HepG2 (cell line): ENCODE measurements around the gene NELFCD. TPM values are rescaled to one million over a fixed set of nuclear protein-coding genes. Genes with fewer than 3 reads are reported as not detected.
A peak's percentile ranks its signal among the peaks of the same experiment; 100 is the strongest.

Experiments used
- ARNT2 ChIP-seq: sonication (generic); formaldehyde crosslinking; IDR thresholded peaks from 2 replicates; pipeline ENCODE4 v1.8.0; 2022; ENCODE audit warnings: mild to moderate bottlenecking, low read depth, missing genetic modification reagents, moderate library complexity
- ATF7-NPFF ChIP-seq: sonication (generic); formaldehyde crosslinking; IDR thresholded peaks from 2 replicates; pipeline ENCODE4 v1.8.1; 2023; ENCODE audit warnings: mild to moderate bottlenecking, low read depth, missing genetic modification reagents, moderate library complexity
- BCL6 ChIP-seq: IDR thresholded peaks from 2 replicates; pipeline ENCODE4 v1.6.1; 2016; ENCODE audit warnings: missing genetic modification reagents, missing compliant biosample characterization
- BORCS8-MEF2B ChIP-seq: sonication (generic); formaldehyde crosslinking; IDR thresholded peaks from 2 replicates; pipeline ENCODE4 v1.8.0; 2022; ENCODE audit warnings: mild to moderate bottlenecking, missing genetic modification reagents
- ELF1 ChIP-seq: sonication (generic); formaldehyde crosslinking; IDR thresholded peaks from 2 replicates; pipeline ENCODE4 v1.4.0; 2020; ENCODE audit warnings: missing genetic modification reagents
- GATA4 ChIP-seq: sonication (generic); IDR thresholded peaks from 2 replicates; pipeline ENCODE4 v1.6.1; 2016; ENCODE audit warnings: antibody characterized with exemption, low read depth, borderline replicate concordance
- GATAD1 ChIP-seq: IDR thresholded peaks from 2 replicates; pipeline ENCODE4 v1.6.1; 2016; ENCODE audit warnings: missing genetic modification reagents, missing compliant biosample characterization
- MBNL3 ChIP-seq: fragments of 250-450 bp; sonication (Bioruptor Pico); conservative IDR thresholded peaks from 2 replicates; pipeline ENCODE4 v1.8.0; 2022; ENCODE audit warnings: mild to moderate bottlenecking, inconsistent platforms
- NFYC ChIP-seq: IDR thresholded peaks from 2 replicates; pipeline ENCODE4 v1.6.1; 2016; ENCODE audit warnings: missing genetic modification reagents, missing compliant biosample characterization
- NONO ChIP-seq, 2 experiments: fragments of 450-650 bp in 1 of 2; sonication (generic) in 1 of 2; formaldehyde crosslinking in 1 of 2; IDR thresholded peaks in 1 of 2; conservative IDR thresholded peaks in 1 of 2; 2 replicates each; pipeline versions ENCODE4 v1.6.1 to v1.8.0; 2017 to 2022; ENCODE audit warnings: mild to moderate bottlenecking in 1 of 2, missing genetic modification reagents in 1 of 2, moderate library complexity in 1 of 2
- PHF8 ChIP-seq: sonication (generic); formaldehyde crosslinking; IDR thresholded peaks from 2 replicates; pipeline ENCODE4 v1.5.0; 2020; ENCODE audit warnings: missing genetic modification reagents
- PITX1 ChIP-seq: sonication (generic); formaldehyde crosslinking; IDR thresholded peaks from 2 replicates; pipeline ENCODE4 v1.5.1; 2020; ENCODE audit warnings: mild to moderate bottlenecking, missing genetic modification reagents
- RBFOX2 ChIP-seq: fragments of 200-400 bp; formaldehyde crosslinking; IDR thresholded peaks from 2 replicates; pipeline ENCODE4 v1.6.1; 2017; ENCODE audit warnings: low read depth, mild to moderate bottlenecking, low read length
- SP1 ChIP-seq, 2 experiments: fragments of 450-650 bp in 1 of 2; sonication (generic) in 1 of 2; formaldehyde crosslinking in 1 of 2; IDR thresholded peaks; 2 replicates each; pipeline versions ENCODE4 v1.4.0 to v1.6.1; 2016 to 2020; ENCODE audit warnings: missing genetic modification reagents in 1 of 2
- SRSF1 ChIP-seq: fragments of 200-400 bp; formaldehyde crosslinking; optimal IDR thresholded peaks from 2 replicates; pipeline ENCODE3; 2017; ENCODE audit warnings: mild to moderate bottlenecking, low read depth, low read length, moderate library complexity
- TEAD2 ChIP-seq: sonication (generic); formaldehyde crosslinking; IDR thresholded peaks from 2 replicates; pipeline ENCODE4 v1.9.0; 2021; ENCODE audit warnings: missing genetic modification reagents
- ZFP41 ChIP-seq: sonication (generic); formaldehyde crosslinking; IDR thresholded peaks from 2 replicates; pipeline ENCODE4 v1.4.0; 2020; ENCODE audit warnings: mild to moderate bottlenecking, missing genetic modification reagents, borderline replicate concordance
- ZNF224 ChIP-seq: sonication (generic); formaldehyde crosslinking; IDR thresholded peaks from 2 replicates; pipeline ENCODE4 v1.5.0; 2020; ENCODE audit warnings: mild to moderate bottlenecking, missing genetic modification reagents
- ZNF580 ChIP-seq: IDR thresholded peaks from 2 replicates; pipeline ENCODE4 v1.6.1; 2016; ENCODE audit warnings: low read depth, borderline replicate concordance
- polyA plus RNA-seq, 8 experiments: library from polyadenylated mRNA; depleted of rRNA in 3 of 8; stranded (reverse) in 7 of 8; unstranded in 1 of 8; fragments of >200 nt; fragmentation: Illumina TruSeq in 4 of 8; extraction: Trizol in 4 of 8; gene quantifications; 2 replicates each; pipeline versions ENCODE4 v1.2.1 to v1.2.3, GENCODE V29; 2011 to 2016; ENCODE audit warnings: low read depth in 4 of 8, missing spikeins in 1 of 8, mixed read lengths in 1 of 8; ENCODE audit not compliant: insufficient read depth in 1 of 8
- total RNA-seq, 5 experiments: library from RNA; depleted of rRNA; stranded (reverse); fragments of >200 nt; fragmentation: Illumina TruSeq; extraction: Trizol; gene quantifications; 2 replicates each; pipeline ENCODE4 v1.2.3, GENCODE V29; 2016; ENCODE audit warnings: low read depth in 1 of 5
- TF ChIP-seq, protein P1 (sequence below): sonication (generic); formaldehyde crosslinking; IDR thresholded peaks from 2 replicates; pipeline ENCODE4 v1.4.0; 2020; ENCODE audit warnings: missing genetic modification reagents
- TF ChIP-seq, protein P2 (sequence below): sonication (generic); formaldehyde crosslinking; IDR thresholded peaks from 2 replicates; pipeline ENCODE4; 2020; ENCODE audit warnings: missing genetic modification reagents, mild to moderate bottlenecking, borderline replicate concordance

NELFCD gene
- total and polyA plus RNA-seq, 2 of the 13 experiments (the other 11 are each of a cell fraction or from before 2014, with no cell fraction given) = 159 to 203 TPM

DNA sequence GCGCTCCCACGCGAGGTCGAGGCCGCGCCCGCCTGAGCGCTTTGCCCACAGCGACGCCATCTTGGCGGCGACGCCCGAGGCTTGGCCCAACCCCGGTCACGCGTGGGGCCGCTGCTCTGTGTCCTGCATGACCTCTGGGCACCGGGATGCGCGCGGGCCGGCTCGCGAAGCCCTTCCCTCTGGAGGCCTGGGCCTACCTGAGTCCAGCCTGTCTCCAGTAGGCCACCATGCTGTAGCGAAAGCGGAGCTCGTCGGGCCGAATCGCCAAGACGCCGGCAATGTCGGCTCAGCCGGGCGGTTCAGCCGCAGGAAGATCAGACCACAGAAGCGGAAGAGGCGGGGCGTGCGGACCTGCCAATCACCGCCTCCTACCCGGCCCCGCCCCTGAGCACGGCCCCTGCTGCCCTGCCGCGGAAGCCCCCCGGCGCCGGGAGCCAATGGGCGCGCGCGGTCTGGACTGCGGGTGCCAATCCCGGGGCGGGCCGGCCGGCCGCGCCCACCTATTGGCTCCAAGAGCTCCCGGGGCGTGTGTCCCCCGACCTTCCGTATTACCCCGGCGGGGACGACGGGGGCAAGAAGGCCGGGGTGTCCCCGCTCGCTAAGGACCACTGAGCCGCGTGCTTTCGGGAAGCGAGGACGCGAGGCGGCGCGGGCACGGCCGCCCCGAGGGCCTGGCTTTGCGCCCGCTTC, 51.1 kb downstream of the NELFCD start, which contains the start of gene ATP5F1E (continued):
- TF ChIP-seq, protein P1, sequence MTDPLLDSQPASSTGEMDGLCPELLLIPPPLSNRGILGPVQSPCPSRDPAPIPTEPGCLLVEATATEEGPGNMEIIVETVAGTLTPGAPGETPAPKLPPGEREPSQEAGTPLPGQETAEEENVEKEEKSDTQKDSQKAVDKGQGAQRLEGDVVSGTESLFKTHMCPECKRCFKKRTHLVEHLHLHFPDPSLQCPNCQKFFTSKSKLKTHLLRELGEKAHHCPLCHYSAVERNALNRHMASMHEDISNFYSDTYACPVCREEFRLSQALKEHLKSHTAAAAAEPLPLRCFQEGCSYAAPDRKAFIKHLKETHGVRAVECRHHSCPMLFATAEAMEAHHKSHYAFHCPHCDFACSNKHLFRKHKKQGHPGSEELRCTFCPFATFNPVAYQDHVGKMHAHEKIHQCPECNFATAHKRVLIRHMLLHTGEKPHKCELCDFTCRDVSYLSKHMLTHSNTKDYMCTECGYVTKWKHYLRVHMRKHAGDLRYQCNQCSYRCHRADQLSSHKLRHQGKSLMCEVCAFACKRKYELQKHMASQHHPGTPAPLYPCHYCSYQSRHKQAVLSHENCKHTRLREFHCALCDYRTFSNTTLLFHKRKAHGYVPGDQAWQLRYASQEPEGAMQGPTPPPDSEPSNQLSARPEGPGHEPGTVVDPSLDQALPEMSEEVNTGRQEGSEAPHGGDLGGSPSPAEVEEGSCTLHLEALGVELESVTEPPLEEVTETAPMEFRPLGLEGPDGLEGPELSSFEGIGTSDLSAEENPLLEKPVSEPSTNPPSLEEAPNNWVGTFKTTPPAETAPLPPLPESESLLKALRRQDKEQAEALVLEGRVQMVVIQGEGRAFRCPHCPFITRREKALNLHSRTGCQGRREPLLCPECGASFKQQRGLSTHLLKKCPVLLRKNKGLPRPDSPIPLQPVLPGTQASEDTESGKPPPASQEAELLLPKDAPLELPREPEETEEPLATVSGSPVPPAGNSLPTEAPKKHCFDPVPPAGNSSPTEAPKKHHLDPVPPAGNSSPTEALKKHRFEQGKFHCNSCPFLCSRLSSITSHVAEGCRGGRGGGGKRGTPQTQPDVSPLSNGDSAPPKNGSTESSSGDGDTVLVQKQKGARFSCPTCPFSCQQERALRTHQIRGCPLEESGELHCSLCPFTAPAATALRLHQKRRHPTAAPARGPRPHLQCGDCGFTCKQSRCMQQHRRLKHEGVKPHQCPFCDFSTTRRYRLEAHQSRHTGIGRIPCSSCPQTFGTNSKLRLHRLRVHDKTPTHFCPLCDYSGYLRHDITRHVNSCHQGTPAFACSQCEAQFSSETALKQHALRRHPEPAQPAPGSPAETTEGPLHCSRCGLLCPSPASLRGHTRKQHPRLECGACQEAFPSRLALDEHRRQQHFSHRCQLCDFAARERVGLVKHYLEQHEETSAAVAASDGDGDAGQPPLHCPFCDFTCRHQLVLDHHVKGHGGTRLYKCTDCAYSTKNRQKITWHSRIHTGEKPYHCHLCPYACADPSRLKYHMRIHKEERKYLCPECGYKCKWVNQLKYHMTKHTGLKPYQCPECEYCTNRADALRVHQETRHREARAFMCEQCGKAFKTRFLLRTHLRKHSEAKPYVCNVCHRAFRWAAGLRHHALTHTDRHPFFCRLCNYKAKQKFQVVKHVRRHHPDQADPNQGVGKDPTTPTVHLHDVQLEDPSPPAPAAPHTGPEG (CRISPR knock-in tag) = peak; percentile 61; the same call in 1 of the 2 replicates
- TF ChIP-seq NONO (IDR thresholded peaks at IDR 0.05) (no peak), NONO (CRISPR knock-in tag; conservative IDR thresholded peaks at IDR 0.05) (peak; percentile 95), BORCS8-MEF2B (CRISPR knock-in tag) (peak; percentile 92), MBNL3 (CRISPR knock-in tag) (no peak), GATA4 (peak; percentile 72; the same call in 1 of the 2 replicates), BCL6 (CRISPR knock-in tag) (peak; percentile 47), PITX1 (CRISPR knock-in tag) (peak; percentile 67; the same call in 1 of the 2 replicates), ZNF580 (CRISPR knock-in tag) (peak; percentile 89), PHF8 (peak; percentile 99), TEAD2 (CRISPR knock-in tag) (peak; percentile 84), ZFP41 (peak; percentile 92; the same call in 1 of the 2 replicates), SRSF1 (peak; percentile 91), SP1 (IDR thresholded peaks at IDR 0.05) (no peak), SP1 (CRISPR knock-in tag; IDR thresholded peaks at IDR 0.05) (peak; percentile 97), ELF1 (CRISPR knock-in tag) (peak; percentile 80), NFYC (CRISPR knock-in tag) (peak; percentile 90), GATAD1 (CRISPR knock-in tag) (peak; percentile 83), ARNT2 (CRISPR knock-in tag) (peak; percentile 95), ZNF224 (CRISPR knock-in tag) (no peak), RBFOX2 (peak; percentile 100), ATF7-NPFF (peak; percentile 89)
- TF ChIP-seq, protein P2, sequence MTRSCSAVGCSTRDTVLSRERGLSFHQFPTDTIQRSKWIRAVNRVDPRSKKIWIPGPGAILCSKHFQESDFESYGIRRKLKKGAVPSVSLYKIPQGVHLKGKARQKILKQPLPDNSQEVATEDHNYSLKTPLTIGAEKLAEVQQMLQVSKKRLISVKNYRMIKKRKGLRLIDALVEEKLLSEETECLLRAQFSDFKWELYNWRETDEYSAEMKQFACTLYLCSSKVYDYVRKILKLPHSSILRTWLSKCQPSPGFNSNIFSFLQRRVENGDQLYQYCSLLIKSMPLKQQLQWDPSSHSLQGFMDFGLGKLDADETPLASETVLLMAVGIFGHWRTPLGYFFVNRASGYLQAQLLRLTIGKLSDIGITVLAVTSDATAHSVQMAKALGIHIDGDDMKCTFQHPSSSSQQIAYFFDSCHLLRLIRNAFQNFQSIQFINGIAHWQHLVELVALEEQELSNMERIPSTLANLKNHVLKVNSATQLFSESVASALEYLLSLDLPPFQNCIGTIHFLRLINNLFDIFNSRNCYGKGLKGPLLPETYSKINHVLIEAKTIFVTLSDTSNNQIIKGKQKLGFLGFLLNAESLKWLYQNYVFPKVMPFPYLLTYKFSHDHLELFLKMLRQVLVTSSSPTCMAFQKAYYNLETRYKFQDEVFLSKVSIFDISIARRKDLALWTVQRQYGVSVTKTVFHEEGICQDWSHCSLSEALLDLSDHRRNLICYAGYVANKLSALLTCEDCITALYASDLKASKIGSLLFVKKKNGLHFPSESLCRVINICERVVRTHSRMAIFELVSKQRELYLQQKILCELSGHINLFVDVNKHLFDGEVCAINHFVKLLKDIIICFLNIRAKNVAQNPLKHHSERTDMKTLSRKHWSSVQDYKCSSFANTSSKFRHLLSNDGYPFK (CRISPR knock-in tag) = peak; percentile 96
